HuH-7 (cell line): ENCODE results near the gene RALGPS2.

ENCODE experiments used
- DNase-seq: peaks from one replicate; pipeline ENCODE4 v3.0.0; 2011; ENCODE audit warnings: low spot score

RALGPS2 gene

DNA sequence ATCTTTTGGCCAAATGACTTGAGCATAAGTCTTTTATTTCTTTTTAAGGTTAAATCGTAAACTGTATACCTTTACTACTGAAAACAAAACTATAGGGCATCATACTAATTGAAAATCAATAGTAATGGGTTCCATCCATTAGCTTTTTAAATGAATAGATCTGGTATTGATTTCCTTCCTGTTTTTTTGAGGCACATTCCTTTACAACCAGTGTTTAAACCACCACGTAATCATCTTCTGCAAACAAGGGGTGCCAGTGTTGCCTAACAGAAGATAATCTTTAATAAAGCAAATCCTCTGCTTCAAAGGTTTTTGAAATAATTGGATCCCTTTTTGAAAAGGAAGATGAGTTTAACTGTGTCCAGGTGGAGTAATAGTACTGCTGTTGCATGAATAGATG lies 194.5 kb downstream of the RALGPS2 start:
- no peak for DNase-seq

DNA sequence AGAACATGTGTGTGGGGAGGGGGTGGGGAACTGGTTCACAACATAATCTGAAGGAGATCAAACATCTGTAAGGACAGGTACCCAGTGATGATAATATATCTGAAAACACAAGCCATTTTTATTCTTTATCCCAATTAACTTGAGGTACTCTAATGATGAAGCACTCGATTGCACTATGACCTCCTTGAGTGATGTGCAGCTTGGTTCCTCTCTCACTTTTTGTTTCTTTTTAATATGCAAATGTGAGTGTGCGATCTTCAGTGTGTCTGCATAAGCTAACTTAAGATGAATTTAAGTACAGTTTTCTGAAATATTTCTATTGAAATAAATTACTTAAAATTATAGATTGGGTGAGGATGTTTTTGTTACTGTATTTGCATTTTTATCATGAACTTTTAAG lies 196.5 kb downstream of the RALGPS2 start:
- no peak for DNase-seq

DNA sequence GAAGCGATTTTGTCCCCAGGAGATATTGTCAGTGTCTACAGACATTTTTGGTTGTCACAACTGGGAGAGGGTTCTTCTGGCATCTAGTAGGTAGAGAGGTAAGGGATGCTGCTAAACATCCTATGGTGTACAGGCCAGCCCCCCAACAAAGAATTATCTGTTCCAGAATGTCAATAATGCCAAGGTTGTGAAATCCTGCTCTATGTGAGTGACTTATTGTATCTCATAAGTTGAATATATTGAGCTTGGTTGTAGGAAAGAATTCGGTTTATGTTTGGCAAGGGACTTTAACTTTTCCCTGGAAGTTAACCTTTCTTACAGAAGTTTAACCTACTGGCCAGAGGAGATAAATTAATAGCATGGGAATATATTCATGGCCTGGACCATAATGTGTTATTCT lies 198.5 kb downstream of the RALGPS2 start:
- no peak for DNase-seq

DNA sequence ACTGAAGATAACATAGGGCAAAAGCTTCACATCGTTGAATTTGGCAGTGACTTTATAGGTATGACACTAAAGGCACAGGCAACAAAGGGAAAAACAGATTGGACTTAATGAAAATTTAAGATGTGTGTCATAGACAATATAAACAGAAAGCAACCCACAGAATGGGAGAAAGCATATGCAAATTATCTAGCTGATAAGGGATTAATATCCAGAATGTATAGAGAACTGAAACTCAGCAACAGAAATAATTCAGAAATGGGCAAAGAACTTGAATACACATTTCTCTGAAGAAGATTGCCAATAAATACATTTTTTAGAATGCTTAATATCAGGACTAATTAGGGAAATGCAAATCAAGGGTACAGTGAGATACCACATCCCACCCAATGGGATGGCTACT lies 201.0 kb downstream of the RALGPS2 start:
- no peak for DNase-seq

DNA sequence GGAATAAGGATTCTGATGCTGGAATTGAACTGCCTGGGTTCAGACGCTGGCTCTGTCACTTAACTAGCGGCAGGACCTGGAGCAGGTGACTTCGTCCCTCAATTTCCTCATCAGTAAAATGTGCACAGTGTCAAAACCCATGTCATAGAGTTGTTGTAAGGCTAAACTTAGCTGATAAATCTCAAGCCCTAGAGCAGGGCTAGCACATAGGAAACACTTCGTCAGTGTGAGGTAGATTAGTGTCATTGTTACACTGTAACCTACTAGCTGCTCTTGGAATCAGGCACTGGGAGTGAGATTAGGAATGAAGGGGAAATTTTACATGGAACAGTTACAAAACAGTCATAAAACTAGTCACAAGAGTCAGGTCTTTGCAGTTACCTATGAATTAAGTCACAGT lies 202.0 kb downstream of the RALGPS2 start:
- no peak for DNase-seq

DNA sequence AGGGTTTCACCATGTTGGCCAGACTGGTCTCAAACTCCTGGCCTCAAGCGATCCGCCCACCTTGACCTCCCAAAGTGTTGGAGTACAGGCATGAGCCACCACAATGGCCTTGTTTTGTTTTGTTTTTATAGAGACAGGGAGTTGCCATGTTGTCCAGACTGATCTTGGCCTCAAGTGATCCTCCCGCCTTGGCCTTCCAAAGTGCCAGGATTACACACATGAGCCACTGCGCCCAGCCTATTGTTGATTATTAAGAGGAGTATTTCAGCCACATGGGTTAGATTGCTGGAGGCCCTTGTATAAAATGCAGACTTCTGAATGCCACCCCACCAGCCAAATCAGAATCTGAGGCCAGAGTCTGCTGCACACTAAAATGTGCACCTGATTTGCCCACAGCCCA lies 203.0 kb downstream of the RALGPS2 start:
- no peak for DNase-seq

DNA sequence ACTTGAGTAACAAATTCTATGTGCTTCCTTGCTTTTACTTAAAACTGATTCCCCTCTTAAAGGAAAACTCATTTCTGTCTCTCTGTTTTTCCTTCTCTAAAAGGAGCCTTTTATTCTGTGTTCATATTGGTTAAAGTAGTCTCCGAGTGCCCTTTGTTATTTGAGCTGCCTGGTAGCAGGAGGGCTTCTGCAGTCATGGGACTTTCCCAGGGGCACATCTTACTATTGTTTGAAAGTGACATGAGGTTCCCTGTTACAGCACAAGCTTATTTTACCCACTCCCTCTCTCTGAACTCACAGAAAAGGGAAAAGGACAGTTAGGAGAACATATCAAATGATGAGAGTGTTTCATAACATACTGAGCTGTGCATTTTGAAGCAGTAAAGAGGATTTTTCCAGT lies 203.9 kb downstream of the RALGPS2 start:
- no peak for DNase-seq

DNA sequence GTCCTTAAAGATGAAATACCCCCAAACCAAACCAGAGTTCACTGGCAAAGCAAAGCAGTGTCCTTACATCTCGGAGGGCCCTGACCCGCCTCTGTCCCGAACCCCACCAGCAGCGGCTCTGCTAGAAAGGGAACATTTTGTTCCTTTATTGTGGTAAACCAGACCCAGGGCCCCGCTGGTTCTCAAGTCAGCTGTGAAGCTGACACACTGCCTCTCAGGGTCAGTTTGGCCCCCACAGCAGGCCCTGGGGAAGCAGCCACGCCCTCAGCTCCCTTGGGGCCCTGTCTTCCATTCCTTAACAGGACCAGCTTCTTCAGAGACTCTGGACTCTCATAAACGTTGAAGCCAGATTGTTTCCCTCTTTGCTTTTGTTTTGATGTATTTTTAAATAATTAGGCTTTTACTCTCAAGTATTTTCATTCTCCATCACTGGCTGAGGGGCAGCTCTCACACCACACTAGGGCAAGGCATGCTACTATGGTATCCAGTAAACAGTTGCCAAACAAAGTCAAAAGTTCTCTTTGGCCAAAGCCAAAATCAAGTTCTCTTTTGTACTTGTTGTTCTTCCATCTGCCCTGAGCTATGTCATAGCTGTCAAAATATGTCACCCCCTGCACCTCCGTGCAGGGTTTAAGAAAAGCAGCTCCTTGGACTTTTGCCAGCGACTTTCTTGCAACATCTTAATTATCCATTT lies 207.0 kb downstream of the RALGPS2 start:
- DNase-seq: no peak

DNA sequence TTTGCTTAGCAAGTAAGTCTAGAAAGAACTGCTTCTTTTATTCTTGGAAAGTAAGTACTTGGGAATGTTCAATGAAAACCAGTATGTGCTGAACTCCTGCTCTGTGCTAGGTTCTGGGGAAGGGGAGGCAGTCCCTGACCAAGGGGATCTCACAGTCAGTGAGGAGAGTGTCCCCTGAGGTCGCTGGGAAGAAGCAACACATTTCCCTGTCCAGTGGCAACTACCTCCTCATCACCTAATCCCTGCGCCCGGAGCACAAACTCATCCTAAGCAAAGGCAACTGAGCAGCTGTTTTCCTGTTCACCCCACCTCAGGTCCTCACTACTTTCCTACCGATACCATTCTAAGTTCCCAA lies 207.5 kb downstream of the RALGPS2 start:
- no peak for DNase-seq

DNA sequence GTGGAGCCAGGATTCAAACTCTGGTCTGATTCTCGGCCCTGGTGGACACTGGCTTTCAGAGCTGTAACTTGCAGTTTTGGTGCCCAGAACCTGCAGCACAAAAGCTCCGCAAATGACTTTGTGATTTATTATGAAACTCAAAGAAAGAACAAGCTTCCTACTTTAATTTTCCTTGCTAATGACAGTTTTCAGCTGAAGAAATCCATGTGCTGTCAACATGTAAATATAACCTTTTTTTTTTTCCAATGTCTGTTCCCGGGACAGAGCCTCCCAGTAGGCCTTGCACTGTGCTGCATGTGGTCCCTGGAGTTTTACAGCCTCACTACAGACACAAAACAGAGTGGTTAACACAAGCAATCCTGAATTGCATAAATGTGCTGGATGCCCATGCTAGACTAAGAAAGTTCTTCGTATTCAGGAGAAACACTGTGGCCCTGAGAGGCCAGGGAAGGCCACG lies 208.1 kb downstream of the RALGPS2 start:
- DNase-seq: no peak

DNA sequence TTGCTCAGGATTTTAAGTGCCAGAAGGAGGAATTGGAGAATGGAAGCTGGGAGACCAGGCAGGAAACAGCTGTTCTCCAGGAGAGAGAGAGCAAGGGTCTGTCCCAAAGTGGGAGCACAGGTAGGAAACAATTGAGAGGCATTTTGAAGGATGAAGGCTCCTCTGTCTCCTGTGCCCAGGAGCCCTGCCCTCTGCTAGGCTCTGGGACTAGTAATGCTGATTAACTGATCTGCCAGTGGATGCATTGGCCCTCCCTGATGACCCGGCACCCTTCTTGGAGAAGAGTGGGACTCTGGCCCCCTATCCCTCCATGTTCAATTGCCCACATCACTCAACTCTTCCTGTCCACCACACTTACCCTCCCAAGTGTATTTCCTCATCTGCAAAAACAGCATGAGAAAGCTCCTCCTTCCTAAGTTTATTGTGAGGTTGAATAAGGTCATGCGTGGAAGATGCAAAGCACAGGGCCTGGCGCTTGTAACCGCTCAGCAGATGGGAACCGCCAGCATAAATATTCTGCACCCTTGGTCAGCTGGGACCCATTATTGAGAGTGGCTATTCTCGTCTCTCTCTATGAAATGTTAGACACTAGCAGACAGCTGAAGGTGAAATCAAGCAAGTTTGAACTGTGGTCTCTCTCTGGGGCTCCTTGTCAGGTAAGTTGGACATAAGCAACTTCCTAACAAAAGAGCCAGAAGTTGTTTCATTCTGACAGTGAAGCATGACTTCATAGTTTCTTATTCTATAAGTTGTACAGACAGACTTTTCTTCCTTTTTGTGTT lies 208.9 kb downstream of the RALGPS2 start:
- no peak for DNase-seq

DNA sequence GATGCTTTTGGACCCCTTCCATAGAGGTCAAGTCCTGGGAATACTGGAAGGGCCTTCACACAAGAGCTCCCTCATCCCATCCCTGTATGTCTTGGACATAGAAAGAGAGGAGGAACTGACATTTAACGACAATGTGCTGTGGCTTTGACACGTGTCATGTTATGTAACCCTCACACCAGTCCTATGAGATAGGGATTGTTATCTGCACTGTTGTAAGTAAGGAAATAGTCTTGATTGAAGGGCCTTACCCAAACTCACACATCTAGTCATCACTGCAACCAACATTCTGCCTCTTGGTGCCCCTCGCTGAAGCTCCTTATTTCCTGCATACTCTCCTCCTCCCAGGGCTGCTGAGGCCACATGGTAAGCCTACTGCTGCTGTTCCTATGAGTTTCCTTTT lies 209.5 kb downstream of the RALGPS2 start:
- no peak for DNase-seq

DNA sequence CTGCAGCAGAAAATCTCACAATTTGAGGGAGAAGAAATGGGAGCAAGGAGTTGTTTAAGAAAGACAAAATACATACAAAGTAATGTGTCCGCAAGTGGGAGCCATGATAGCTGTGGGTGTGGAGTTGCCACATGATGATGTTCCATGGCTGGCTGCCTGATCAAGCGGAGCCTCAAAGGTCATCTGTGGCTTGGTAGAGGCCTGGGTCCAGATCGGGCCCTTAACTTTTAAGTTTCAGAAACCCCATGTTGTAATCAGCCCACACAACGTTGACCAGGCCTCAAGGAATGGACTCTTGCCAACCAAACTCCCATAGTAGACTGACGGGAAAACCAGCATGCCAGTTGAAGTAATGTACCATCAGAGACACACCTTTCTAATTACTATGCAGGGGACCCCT lies 210.6 kb downstream of the RALGPS2 start:
- no peak for DNase-seq

DNA sequence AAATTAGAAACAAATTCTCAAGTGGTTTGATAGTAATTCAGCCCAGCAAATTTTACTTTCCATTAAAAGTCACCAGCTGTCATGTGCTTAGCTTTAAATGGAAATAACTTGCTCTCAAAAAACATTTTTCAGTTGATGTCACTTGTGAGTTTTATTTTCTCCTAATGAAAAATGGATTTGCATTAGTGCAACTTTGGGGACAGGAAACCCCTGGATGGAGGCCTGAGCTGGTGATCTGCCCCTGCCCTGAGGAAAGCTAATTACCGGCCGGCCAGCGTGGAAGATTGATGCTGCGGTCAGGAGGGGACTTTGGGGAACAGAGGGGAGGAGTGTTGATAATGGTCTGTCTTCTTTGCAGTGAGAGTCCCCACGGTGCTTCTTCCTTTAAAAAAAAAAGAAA lies 212.7 kb downstream of the RALGPS2 start:
- no peak for DNase-seq

DNA sequence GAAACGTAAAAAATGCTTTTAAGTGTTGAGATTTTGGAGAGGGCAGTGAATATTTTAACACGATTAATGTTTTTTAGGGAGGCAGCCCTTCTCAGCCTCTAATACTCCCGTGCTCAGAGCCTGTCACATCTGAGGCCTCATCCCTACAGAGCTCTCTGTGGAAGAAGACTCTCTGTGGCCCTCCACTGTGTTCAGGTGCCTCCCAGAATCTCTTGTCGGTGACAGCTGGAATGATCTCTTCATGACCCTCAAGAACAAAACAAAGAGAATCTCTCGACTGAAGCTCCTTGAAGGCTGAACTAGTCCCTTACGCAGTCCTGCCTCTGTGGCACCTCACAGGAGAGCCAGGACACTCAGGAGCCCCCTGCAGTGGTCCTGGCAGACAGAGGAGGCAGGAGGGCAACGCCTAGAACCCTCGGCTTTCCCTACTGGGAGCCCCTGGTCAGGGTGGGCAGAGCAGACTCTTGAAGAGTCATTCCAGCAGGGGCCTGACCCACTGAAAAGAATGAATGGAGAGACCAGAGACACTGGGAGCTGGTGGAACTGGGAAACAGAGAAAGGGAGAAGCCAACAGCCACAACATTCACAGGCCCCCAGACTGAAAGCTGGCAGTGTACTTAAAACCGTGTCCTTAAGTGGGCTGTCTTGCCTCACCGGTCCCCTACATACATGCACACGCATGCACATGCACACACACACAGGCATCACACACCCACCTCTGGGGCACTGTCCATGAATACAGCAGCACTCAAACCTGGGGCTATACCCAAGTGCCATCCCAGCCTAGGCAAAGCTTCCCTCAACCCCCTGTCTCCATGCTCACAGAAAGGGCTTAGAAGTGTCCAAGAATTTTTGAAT lies 213.3 kb downstream of the RALGPS2 start:
- DNase-seq: no peak

DNA sequence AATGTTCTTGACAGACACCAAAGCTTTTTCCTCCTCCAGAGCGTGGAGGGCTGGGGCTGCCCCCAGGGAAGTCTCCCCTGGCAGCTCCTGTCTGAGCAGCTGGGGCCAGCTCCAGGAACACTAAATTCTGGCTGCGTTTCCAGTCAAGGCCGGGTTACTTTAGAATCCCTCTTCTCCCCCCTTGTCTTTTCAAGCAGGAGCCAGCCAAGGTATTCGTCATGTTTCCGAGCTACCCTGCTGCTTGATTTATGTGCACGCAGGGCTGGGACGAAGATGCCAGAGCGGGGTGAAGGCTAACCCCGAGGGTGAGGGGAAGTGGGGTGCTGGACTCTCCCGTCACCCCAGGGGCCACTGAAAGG lies 213.9 kb downstream of the RALGPS2 start:
- no peak for DNase-seq

DNA sequence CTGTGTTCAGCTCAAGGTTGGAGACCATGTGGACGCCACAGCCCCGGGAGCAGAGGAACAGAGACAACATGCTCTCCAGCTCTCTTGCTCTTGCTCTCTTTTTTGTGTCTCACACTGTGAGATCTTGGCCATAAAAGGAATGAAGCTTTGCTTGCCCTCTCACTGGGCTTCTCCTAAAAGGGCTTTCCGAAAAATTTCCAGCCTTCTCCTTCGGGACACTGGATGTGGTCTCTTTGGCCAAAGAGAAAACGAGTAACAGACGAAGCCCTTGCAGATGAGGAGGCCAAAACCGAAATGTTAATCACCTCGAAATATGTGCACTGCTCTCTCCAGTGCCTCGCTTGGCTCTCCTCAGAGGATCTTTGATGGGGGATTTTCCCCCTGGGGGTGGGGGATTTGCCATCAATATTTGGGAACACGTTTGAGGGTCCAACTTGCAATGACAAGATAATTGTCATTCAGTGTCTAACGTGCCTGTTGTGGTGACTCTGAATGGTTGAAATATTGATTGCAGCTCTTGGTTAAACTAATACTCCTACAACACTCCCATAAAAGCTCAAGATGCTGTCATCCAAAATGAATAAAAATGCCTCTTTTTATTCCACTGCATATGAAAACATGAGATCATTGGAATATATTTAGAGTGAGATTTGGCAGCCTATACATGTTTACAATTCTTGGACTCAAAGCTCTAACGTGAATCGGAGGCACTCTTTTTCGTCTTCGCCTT lies 214.5 kb downstream of the RALGPS2 start:
- DNase-seq: no peak

DNA sequence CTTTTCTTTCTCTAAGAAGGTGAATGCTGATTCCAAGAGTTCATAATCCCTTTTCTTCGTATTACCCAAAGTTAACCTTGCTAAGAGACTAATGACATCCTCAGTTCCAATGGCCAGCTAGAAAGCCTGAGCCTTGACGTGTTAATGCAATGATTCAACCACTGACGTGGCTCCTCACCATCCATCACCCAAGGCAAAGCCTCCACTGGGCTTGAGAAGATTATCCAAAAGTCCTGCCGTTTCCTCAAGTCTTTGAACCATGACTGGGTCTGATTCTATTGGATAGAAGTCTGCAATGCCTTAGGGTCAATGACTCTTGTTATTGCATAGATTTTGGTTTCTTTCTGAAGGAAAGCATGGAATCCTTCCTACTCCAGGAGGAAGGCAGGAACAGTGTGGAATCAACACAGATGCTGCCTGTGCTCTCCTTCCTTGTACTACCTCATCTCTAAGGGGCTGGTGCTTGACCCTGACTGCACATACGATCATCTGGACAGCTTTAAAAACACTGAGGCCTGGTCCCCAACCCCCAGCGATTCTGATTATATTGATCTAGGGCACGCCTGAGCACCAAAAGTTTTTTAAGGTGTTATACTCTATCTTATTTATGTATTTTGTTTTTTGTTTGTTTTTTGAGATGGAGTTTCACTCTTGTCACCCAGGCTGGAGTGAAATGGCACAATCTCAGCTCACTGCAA lies 215.2 kb downstream of the RALGPS2 start:
- no peak for DNase-seq

DNA sequence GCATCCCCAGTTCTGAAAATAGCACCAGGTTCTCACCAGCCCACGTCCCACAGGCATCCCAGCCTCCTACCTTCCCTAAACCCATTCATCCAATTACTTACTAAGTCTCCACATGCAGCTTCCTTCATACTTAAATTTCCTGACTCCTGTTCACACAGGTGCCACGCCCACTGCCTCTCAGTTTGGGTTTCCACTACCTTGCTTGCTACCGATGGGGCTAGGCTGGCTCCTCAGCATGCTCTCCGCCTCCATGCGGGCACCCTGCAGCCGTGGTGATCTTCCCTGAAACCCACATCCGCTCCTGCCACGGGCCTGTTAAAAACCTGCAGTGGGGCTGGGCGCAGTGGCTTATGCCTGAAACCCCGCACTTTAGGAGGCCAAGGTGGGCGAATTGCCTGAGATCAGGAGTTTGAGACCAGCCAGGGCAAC lies 216.2 kb downstream of the RALGPS2 start:
- no peak for DNase-seq

DNA sequence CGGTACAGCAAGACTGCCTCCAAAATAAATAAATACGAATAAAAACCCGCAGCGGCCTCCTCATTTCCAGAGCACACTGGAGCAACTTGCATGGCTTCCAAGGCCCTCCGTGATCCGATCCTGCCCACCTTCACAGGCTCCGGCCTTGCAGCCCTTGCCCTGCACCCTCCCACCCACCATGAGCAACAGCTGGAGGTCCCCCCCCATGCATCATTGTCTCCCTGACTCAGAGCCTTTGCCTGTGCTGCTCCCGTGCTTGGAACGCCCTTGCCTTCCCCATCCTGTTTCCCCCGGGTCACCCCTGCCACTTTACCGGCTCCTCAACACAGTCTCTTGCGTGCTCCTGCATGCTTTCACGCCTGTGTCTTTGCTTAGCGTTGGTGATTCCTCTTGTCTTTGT lies 216.8 kb downstream of the RALGPS2 start:
- DNase-seq: no peak
